ENCODE measurements around the gene LRRC75A. TPM values are rescaled to one million over a fixed set of nuclear protein-coding genes. Genes with fewer than 3 reads are reported as not detected.

LRRC75A gene
- total RNA-seq, 1 donor from 2014 or later = 1.7 TPM

GRCh38 chr17:16471295-16471694 lies 20.7 kb downstream of the LRRC75A start:
- H3K36me3 ChIP-seq = no peaks in the 10 kb centered on the region
- H3K4me1 ChIP-seq = peaks cover 3% of the 10 kb centered on the region
- no peak overlapping the region for H3K4me3 ChIP-seq
- TF ChIP-seq POLR2A (IDR thresholded peaks at IDR 0.05) (no peak), POLR2AphosphoS5 (IDR thresholded peaks at IDR 0.05; ENCODE audit: insufficient read depth in 1 of 2, low read depth in 1 of 2) (no peak), CTCF (IDR thresholded peaks at IDR 0.05) (no peak)
- no peaks in the 10 kb centered on the region for H3K9me3 ChIP-seq
- H3K27ac ChIP-seq = no peak overlapping the region
- intact Hi-C loops (cut with DNase I) = no loop called here
- no peak for DNase-seq (ENCODE audit: extremely low spot score in 2 of 2)
- no peaks in the 10 kb centered on the region for H3K27me3 ChIP-seq

- intact Hi-C loops (cut with DNase I) = no loop called here
- no peaks in the 10 kb centered on the region for H3K9me3 ChIP-seq
- DNase-seq (ENCODE audit: extremely low spot score in 2 of 2) = no peak
- H3K4me3 ChIP-seq = no peak overlapping the region
- TF ChIP-seq POLR2AphosphoS5 (IDR thresholded peaks at IDR 0.05; ENCODE audit: insufficient read depth in 1 of 2, low read depth in 1 of 2) = no peak
- H3K27me3 ChIP-seq = no peaks in the 10 kb centered on the region
- H3K4me1 ChIP-seq = peaks cover 11% of the 10 kb centered on the region
- no peak overlapping the region for H3K27ac ChIP-seq
- no peaks in the 10 kb centered on the region for H3K36me3 ChIP-seq
Observed at GRCh38 chr17:16470265-16470664, 21.7 kb downstream of the LRRC75A start.

GRCh38 chr17:16468428-16468992 lies 23.5 kb downstream of the LRRC75A start:
- Histone ChIP-seq H3K4me1 (peaks cover 17% of the 10 kb centered on the region), H3K9me3 (no peaks in the 10 kb centered on the region), H3K4me3 (no peak overlapping the region), H3K27ac (no peak overlapping the region), H3K36me3 (no peaks in the 10 kb centered on the region), H3K27me3 (no peaks in the 10 kb centered on the region)
- intact Hi-C loops (cut with DNase I) = no loop called here
- DNase-seq (ENCODE audit: extremely low spot score in 2 of 2) = no peak
- TF ChIP-seq POLR2AphosphoS5 (IDR thresholded peaks at IDR 0.05; ENCODE audit: insufficient read depth in 1 of 2, low read depth in 1 of 2) (no peak), CTCF (IDR thresholded peaks at IDR 0.05) (no peak), POLR2A (IDR thresholded peaks at IDR 0.05) (no peak)

GRCh38 chr17:16467886-16468285 lies 24.1 kb downstream of the LRRC75A start:
- intact Hi-C loops (cut with DNase I) = no loop called here
- DNase-seq (ENCODE audit: extremely low spot score in 2 of 2) = no peak
- H3K4me1 ChIP-seq = peaks cover 20% of the 10 kb centered on the region
- H3K36me3 ChIP-seq = no peaks in the 10 kb centered on the region
- no peaks in the 10 kb centered on the region for H3K9me3 ChIP-seq
- no peak for TF ChIP-seq POLR2AphosphoS5 (IDR thresholded peaks at IDR 0.05; ENCODE audit: insufficient read depth in 1 of 2, low read depth in 1 of 2)
- no peak for TF ChIP-seq POLR2A (IDR thresholded peaks at IDR 0.05)
- no peak for TF ChIP-seq CTCF (IDR thresholded peaks at IDR 0.05)
- no peak overlapping the region for H3K27ac ChIP-seq
- H3K27me3 ChIP-seq = no peaks in the 10 kb centered on the region
- H3K4me3 ChIP-seq = no peak overlapping the region

- no peak for DNase-seq (ENCODE audit: extremely low spot score in 2 of 2)
- TF ChIP-seq POLR2A (IDR thresholded peaks at IDR 0.05) = no peak
- TF ChIP-seq POLR2AphosphoS5 (IDR thresholded peaks at IDR 0.05; ENCODE audit: insufficient read depth in 1 of 2, low read depth in 1 of 2) = no peak
- no peak for TF ChIP-seq CTCF (IDR thresholded peaks at IDR 0.05)
Observed at GRCh38 chr17:16467044-16467443, 24.9 kb downstream of the LRRC75A start.

More at GRCh38 chr17:16467044-16467443, 24.9 kb downstream of the LRRC75A start:
- H3K4me1 ChIP-seq = peaks cover 20% of the 10 kb centered on the region
- H3K36me3 ChIP-seq = no peaks in the 10 kb centered on the region
- intact Hi-C loops (cut with DNase I) = no loop called here
- no peaks in the 10 kb centered on the region for H3K9me3 ChIP-seq
- H3K27ac ChIP-seq = no peak overlapping the region
- H3K27me3 ChIP-seq = no peaks in the 10 kb centered on the region
- no peak overlapping the region for H3K4me3 ChIP-seq

Measured in vagina (tissue), 2 donors.